ENCODE results near the gene COL18A1.

Gene COL18A1

DNA sequence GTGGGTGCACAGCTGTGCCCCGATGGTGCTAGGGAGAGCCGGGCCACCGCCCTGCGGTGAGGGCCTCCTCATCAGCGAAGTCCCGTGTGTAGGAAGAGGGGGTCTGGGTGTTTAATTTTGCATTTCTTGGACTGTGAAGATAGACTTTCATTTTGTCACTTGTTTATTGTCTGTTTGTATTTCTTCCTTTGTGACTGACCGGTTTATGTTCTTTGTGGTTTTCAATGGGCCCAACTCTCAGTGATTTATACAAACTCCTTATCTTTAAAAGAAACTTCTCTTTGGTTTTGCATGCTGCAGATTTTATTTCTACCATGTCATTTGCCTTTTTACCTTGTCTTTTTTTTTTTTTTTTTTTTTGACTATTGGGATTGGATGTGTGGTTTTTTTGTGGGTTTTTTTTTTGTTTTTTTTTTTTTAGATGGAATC, 65.1 kb downstream of the COL18A1 start:
- no peak for DNase-seq (ENCODE audit: extremely low read depth, low read depth)
- TF ChIP-seq, protein P1, sequence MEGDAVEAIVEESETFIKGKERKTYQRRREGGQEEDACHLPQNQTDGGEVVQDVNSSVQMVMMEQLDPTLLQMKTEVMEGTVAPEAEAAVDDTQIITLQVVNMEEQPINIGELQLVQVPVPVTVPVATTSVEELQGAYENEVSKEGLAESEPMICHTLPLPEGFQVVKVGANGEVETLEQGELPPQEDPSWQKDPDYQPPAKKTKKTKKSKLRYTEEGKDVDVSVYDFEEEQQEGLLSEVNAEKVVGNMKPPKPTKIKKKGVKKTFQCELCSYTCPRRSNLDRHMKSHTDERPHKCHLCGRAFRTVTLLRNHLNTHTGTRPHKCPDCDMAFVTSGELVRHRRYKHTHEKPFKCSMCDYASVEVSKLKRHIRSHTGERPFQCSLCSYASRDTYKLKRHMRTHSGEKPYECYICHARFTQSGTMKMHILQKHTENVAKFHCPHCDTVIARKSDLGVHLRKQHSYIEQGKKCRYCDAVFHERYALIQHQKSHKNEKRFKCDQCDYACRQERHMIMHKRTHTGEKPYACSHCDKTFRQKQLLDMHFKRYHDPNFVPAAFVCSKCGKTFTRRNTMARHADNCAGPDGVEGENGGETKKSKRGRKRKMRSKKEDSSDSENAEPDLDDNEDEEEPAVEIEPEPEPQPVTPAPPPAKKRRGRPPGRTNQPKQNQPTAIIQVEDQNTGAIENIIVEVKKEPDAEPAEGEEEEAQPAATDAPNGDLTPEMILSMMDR (IDR thresholded peaks at IDR 0.05; ENCODE audit: low read depth, low read length), result no peak

DNA sequence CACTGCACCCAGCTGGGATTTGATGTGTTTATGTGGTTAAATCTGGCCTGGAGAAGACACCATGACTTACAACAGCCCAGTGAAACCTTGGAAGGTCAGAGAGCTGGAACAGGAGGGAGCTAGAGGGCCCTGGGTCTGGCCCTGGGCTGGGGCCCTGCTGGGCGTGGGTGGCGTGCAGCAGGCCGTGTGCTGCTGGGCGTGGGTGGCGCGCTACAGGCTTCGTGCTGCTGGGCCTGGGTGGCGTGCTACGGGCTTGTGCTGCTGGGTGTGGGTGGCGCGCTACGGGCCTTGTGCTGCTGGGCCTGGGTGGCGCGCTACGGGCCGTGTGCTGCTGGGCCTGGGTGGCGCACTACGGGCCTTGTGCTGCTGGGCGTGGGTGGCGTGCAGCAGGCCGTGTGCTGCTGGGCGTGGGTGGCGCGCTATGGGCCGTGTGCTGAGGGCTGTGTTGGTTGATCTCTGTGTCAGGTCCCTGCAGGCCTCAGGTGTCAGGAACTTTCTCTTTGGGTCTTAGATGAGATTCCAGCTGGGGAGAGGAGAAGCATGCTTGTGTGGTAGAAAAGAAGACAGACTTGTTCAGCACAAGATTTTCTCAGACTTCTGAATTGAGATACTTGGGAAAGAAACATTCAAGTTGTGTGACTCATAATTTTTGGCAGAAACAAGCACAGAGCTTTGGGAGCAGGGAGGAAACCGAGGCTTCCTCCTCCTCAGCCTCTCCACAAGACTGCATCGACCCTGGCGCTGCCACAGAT, 66.0 kb downstream of the COL18A1 start:
- TF ChIP-seq, protein P1 (IDR thresholded peaks at IDR 0.05; ENCODE audit: low read depth, low read length), result no peak
- DNase-seq (ENCODE audit: extremely low read depth, low read depth), result peak; percentile 65

DNA sequence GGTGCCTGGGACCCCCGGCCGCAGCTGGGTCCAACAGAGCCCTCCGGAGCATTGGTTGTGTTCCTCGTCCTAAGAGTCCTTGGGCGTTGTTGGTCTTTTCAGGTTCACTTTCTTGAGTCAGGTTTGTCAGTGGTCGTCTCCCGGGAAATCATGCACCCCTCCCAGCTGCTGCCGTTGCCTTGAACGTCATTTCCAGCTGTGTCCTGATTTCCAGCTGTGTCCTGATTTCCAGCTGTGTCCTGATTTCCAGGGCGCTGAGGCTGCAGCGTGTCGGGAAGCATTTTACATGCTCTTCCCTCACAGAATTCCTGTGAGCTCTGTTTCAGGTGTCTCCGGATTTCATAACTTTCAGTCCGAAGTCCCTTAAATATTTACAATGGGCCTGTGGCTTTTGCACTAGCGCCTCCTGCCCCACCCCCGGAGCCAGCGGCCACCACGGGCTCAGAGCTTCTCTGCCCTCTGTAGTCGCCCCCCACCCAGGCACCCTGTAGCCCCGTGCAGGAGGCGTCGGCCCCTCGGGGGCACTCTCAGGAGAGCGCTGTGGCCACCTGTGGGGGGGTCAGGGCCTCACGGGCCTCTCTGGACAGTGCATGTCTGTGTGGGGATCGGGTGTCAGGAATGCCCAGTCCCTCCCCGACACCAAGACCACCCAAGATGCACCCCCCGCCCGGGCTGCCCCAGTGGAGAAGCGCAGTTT, 66.7 kb downstream of the COL18A1 start:
- TF ChIP-seq, protein P1 (IDR thresholded peaks at IDR 0.05; ENCODE audit: low read depth, low read length), result no peak
- DNase-seq (ENCODE audit: extremely low read depth, low read depth), result no peak

DNA sequence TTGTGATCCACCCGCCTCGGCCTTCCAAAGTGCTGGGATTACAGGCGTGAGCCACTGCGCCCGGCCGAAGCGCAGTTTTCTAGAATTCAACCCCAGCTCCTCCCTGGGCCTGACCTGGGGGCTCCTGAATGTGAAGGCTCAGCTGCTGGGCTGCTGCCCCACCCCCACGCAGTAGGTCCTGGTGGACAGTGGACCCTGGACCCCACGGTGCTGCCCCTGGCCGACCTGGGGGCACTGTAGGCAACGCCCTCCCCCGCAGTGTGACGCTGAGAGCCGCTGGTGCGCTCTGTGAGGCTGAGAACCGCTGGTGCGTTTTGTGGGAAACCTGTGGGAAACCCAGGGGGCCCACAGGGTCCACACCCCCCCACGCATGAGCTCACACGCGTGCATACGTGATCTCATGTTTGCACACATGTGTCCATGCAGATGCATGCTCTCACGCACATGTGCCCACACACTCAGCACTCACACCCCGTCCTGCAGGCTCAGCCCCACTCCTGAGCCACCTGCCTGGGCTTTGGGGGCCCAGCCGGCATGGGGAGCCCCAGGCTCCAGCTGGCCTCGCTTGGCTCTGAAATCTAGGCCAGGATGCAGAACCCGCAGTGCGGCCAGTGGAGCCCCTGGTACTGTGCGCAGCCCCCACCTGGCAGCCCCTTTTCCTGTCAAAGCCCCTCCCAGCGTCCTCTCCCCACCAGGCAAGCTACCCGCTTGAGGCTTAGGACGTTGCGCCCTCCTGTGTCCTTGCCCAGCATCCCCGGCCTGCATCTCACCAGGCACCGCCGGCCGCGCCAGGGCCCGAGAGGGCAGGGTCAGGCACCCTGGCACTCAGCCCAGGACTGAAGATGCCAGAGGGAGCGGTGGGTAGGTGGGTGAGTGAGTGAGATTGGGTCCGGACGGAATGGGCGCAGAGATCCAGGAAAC, 67.7 kb downstream of the COL18A1 start:
- TF ChIP-seq, protein P1 (IDR thresholded peaks at IDR 0.05; ENCODE audit: low read depth, low read length), result no peak

DNA sequence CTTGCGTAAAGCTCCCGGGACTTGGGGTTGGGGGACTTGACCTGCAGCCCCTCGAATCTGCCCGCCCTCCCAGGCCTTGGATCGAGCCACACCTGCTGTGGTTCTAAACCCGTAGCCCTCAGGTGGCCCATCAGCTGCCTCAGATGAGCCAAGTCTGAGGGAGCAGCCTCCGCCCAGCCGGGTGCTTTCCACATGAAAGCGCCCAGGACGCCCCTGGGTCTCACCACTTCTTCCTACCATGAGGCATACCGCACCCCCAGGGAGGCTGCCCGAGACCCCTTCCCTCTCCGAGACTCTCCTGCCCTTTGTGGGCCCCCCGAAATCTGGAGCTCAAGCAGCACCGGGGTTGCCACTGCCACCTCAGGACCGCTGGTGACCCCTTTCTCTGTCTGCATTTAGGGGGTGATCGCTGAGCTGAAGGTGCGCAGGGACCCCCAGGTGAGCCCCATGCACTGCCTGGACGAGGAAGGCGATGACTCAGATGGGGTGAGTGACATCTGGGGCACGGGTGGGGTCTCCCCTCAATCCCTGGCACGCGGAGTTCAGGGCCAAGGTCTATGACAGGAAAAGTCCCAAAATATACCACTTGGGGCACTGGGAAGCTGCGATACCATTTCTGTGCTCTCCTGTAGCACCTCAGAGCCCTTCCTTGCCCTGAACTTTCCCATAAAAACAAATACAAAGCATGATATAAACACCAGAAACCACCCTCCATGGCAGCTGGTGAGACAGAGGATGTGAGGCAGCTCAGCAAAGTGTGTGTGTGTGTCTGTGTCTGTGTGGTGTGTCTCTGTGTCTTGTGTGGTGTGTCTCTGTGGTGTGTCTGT, 68.7 kb downstream of the COL18A1 start:
- TF ChIP-seq, protein P1 (IDR thresholded peaks at IDR 0.05; ENCODE audit: low read depth, low read length), result no peak
- DNase-seq (ENCODE audit: extremely low read depth, low read depth), result no peak

More for the DNA sequence above, 67.7 kb downstream of the COL18A1 start:
- DNase-seq (ENCODE audit: extremely low read depth, low read depth), result no peak

DNA sequence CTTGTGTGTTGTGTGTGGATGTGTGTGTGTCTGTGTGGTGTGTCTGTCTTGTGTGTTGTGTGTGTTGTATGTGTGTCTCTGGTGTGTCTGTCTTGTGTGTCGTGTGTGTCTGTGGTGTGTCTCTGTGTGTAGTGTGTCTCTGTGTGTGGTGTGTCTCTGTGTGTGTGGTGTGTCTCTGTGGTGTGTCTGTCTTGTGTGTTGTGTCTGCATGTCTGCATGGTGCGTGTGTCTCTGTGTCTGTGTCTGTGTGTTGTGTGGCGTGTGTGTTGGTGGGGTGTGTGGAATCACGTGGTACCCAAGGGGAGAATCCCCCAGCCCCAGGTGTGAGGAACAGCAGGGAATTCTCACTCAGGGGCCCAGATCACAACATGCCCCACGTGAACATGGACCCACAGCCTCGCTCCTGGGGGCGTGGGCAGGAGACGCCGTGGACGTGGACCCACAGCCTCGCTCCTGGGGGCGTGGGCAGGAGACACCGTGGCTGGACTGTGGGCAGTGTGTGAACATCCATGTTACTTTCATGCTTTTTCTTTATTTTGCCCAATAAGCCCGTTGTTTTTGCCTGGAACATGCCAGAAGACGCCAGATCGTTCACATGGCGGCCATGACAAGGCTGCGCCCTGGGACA, 69.5 kb downstream of the COL18A1 start:
- no peak for DNase-seq (ENCODE audit: extremely low read depth, low read depth)
- TF ChIP-seq, protein P1 (IDR thresholded peaks at IDR 0.05; ENCODE audit: low read depth, low read length), result no peak
